NCI-H1417 (cell line): Measurements from ENCODE around the gene EIF2AK2.
A peak's percentile ranks its signal among the peaks of the same experiment; 100 is the strongest.
"Not testable (repeated sequence)": the region's sequence is repeated elsewhere in the genome, so short reads cannot be mapped to it uniquely, and the experiment has no call there.

Source experiments
- DNase-seq, 3 experiments: peaks; one replicate each; lab custom pipeline; 2025; lab: John Stamatoyannopoulos, UW

Gene EIF2AK2

DNA sequence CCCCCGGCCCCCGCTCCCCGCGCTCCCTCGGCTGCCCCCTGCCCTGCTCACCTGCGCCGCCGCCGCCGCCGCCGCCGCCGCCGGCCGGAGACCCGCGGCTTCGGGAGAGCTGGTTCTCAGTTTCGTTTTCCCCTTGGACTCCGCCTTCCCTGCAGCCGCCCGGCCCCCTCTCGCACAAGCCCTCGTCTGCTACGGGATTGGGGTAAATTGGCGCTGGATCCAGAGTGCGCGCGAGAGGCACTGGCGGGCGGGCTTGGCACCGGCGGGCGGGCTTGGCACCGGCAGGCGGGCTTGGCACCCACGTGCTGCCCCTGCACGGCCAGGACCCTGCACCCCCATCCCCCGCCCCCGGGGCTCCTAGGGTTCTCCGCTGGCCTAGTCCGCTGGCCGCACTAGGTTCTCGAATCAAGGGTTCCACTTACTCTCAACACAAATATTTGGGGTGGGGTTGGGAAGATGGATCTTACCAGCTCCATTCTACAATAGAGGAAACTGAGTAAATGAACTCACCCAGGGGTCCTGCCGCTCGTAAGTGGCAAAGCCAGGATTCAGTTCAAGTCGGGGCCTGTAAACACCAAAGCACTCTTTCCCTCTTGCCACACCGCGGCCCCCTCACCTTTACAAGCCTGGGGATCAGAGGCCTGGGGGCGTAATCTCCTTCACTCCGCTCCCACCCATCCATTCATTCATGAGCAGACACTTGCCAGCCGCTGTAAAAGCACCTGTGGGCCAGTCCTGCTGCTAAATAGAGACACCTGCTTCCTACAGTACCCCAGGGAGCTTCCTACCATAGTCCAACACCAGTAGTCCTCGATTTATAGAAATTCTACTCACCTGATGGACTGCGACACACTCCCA is at the start of gene EIF2AK2:
EIF2AK2 (minus strand) TSS at position 124 of the 858 bp plus-strand sequence. CDS start 9,174 bp downstream, outside the sequence.
- peak; percentile 84 to 92 (median 89) for DNase-seq

- DNase-seq = no peak
Observed at GRCh38 chr2:37205689-37206341, 49.0 kb upstream of the EIF2AK2 start.

GRCh38 chr2:37205071-37205661 is 48.4 kb upstream of the EIF2AK2 start:
- not testable (repeated sequence) for DNase-seq

GRCh38 chr2:37203708-37204107 is 46.9 kb upstream of the EIF2AK2 start:
- no peak for DNase-seq

DNA sequence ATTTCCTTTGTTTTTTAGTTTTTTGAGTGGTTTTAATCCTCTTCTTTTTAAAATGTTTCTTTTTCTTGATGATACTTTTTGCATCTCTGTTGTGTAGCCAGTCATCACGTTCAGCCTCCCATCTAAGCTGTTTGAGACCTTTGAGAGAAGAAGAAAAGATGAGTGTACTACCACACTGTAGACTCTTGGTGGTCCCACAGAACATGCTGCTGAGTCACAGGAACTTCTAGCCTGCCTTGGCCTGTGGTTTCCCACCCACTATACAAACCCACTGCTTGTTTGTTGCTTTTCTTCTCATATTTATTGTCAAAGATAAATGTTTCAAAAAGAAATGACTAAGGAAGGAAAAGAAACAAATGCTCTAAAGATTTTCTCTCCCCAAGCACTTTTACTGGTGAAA is 45.0 kb upstream of the EIF2AK2 start:
- DNase-seq = peak in 1 of 3 experiments; percentile 6

DNA sequence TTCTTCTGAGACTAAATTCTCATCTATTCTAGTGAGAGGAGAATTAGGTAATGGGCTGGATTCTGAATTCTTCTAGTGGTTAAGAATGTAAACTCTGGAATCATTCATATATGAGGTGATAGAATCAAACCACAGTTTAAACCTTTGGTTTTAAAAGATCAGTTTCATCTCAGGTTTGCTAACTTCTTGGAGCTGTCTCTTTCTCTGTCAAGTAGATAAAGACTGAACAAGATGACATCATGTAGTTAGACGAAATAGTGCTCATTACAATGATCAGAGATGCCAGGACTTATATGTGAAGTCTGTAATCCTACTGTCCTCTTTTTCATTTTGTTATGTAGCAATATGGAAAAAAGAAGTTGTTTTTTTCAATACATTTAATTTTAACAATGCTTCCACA is 44.4 kb upstream of the EIF2AK2 start:
- no peak for DNase-seq

- no peak for DNase-seq
Observed at GRCh38 chr2:37198681-37199065, 41.9 kb upstream of the EIF2AK2 start.

- peak; percentile 86 to 94 (median 94) for DNase-seq
Observed at GRCh38 chr2:37196320-37197195, 39.8 kb upstream of the EIF2AK2 start, which contains the start of gene CEBPZOS. Gene CEBPZOS, plus strand, starts transcription at chr2:37196496. Its CDS starts 3,209 bp downstream, at chr2:37199705.

- DNase-seq = not testable (repeated sequence)
Observed at GRCh38 chr2:37195862-37196319, 39.1 kb upstream of the EIF2AK2 start.

- no peak for DNase-seq
Observed at GRCh38 chr2:37192551-37192950, 35.8 kb upstream of the EIF2AK2 start.

GRCh38 chr2:37191747-37192146 is 35.0 kb upstream of the EIF2AK2 start:
- DNase-seq = no peak

DNA sequence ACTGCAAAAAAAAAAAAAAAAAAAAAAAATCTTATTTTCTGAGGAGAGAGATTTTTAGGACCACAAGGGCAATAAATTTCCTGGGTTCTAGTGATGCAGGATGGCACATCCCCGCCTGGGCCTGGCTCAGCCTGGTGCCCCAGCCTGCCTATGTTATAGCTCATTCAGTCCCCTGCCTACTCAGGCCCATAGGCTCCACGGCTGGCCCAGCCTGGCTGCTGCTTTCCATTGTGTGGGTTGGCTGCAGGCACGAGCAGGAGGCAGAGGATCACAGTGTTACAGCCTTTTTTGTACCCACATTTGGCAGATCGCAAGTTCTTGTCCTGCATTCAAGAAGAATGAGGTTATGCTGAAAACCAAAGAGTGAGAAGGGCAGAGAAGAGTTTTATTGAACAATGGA is 34.5 kb upstream of the EIF2AK2 start:
- DNase-seq = no peak

- no peak for DNase-seq
Observed at GRCh38 chr2:37190290-37190689, 33.5 kb upstream of the EIF2AK2 start.

- DNase-seq = peak in 1 of 3 experiments; percentile 45
Observed at GRCh38 chr2:37189452-37190153, 32.8 kb upstream of the EIF2AK2 start.

DNA sequence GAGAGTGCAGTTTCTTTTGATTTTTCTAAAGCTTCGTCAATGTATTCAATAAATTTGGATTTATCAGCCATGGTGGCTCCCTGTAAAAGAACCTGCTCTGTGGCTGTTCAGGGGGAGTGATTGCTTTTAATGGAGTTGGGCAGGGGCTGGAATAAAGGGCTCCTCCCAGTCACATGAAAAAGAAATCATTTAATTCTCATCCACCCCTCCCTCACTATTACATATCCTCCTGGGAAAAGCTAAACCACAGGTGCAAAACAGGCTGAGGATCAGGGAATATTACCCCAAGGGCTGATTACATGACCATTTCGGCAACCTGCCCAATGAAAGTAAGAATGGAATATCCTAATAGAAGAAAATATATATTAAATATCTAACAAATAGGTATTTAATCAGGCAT is 31.8 kb upstream of the EIF2AK2 start, which contains the start of gene SULT6B1:
SULT6B1 (minus strand) TSS at position 101 of the 400 bp plus-strand sequence; CDS start at position 71, 30 bp downstream.
- DNase-seq = no peak

DNA sequence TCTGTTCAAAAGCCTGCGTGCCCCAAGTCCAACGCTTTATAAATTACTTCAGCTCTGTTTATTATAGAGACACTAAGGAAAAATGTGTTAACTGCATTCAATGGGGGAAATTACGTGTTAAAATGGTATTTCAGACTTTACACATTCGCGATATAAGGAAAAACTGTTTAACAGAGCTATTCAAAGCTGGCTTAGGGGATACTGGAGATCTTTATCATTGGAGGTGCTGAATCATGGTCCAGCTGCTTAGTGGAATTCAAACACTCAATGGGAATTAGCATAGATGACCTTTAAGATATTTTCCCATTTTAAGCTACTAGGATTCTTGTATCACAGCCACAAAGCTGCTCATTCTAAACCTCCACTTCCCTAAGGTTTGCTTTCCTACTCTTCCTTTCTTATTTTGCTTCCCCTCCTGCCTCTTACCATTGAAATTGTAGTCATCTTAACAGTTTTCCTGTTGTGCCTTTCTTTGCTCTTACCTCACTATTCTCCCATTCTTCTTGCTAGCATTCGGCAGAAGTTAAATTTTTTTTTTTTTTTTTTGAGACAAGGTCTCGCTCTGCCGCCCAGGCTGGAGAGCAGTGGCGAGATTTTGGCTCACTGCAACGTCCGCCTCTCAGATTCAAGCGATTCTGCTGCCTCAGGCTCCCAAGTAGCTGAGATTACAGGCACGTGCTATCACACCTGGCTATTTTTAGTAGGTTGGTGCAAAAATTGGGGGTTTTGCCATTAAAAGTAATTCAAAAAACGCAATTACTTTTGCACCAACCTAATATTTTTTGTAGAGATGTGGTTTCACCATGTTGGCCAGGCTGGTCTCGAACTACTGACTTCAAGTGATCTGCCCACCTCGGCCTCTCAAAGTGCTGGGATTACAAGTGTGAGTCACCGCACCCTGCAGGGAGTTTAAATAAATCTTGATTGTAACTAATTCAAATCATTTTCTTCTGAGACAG is 25.2 kb upstream of the EIF2AK2 start:
- no peak for DNase-seq

GRCh38 chr2:37180640-37181039 is 23.9 kb upstream of the EIF2AK2 start:
- no peak for DNase-seq

GRCh38 chr2:37180006-37180639 is 23.3 kb upstream of the EIF2AK2 start:
- DNase-seq = no peak

DNA sequence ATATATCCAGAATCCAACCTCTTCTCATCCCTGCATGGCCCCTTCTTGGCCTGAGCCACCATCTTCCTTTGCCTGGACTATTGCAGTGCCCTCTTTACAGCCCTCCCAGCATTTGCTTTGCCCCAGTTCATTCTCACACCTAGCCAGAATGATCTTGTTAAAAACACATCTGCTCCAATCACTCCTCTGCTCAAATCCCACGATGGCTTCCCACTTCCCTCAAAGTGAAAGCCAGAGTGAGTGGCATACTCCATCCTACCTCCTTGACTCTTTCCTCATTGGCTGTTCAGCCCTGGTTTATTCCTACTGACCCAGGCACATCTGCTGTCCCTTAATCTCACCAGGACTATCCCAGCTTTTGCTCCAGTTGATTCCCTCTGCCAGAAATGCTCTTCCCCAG is 17.0 kb upstream of the EIF2AK2 start:
- DNase-seq = no peak
